Fibroblast of lung (primary cell): ENCODE results near the gene EIF2B2.

Source experiments
- EZH2 ChIP-seq: IDR thresholded peaks from 2 replicates; pipeline ENCODE4 v1.5.1; 2012; ENCODE audit warnings: low read length, control low read depth, mild to moderate bottlenecking; ENCODE audit errors: missing control alignments
- TF ChIP-seq, protein P1 (sequence below), 2 donors: IDR thresholded peaks in 1 of 2; conservative IDR thresholded peaks in 1 of 2; 1 replicate in 1 of 2; 2 replicates in 1 of 2; pipeline ENCODE4 v1.5.1; 2011 to 2012; ENCODE audit warnings: low read length in 2 of 2, control low read depth in 1 of 2, inconsistent platforms in 1 of 2, low read depth in 1 of 2, mild to moderate bottlenecking in 1 of 2

GRCh38 chr14:75050852-75051555, 48.3 kb downstream of the EIF2B2 start, which contains the start of gene MLH3:
- TF ChIP-seq, protein P1, sequence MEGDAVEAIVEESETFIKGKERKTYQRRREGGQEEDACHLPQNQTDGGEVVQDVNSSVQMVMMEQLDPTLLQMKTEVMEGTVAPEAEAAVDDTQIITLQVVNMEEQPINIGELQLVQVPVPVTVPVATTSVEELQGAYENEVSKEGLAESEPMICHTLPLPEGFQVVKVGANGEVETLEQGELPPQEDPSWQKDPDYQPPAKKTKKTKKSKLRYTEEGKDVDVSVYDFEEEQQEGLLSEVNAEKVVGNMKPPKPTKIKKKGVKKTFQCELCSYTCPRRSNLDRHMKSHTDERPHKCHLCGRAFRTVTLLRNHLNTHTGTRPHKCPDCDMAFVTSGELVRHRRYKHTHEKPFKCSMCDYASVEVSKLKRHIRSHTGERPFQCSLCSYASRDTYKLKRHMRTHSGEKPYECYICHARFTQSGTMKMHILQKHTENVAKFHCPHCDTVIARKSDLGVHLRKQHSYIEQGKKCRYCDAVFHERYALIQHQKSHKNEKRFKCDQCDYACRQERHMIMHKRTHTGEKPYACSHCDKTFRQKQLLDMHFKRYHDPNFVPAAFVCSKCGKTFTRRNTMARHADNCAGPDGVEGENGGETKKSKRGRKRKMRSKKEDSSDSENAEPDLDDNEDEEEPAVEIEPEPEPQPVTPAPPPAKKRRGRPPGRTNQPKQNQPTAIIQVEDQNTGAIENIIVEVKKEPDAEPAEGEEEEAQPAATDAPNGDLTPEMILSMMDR (conservative IDR thresholded peaks at IDR 0.05 in 1 of 2, IDR thresholded peaks at IDR 0.05 in 1 of 2; ENCODE audit: low read depth in 1 of 2, low read length in 2 of 2), result no peak
- no peak for TF ChIP-seq EZH2
